Loucy (cell line): Measurements from ENCODE around the gene PRKAR2B.
A peak's percentile ranks its signal among the peaks of the same experiment; 100 is the strongest.

Source experiments
- H2AFZ ChIP-seq: fragments of 200-600 bp; sonication (generic); 2 replicates; pipeline ENCODE4 v1.6.0; 2016; ENCODE audit warnings: antibody characterized with exemption, mild to moderate bottlenecking, low read length, moderate library complexity
- H3F3A ChIP-seq: fragments of 200-600 bp; 2 replicates; pipeline ENCODE4 v1.6.0; 2016; ENCODE audit warnings: antibody characterized with exemption, low read depth, mild to moderate bottlenecking
- H3K27me3 ChIP-seq: fragments of 200-600 bp; sonication (generic); 2 replicates; pipeline ENCODE4 v1.6.1; 2014; ENCODE audit warnings: low read length, mild to moderate bottlenecking; ENCODE audit not compliant: insufficient read depth, poor library complexity, severe bottlenecking
- H3K36me3 ChIP-seq: fragments of 200-600 bp; sonication (generic); 2 replicates; pipeline ENCODE4 v1.6.1; 2016; ENCODE audit warnings: low read length; ENCODE audit not compliant: insufficient read depth
- H3K4me1 ChIP-seq: fragments of 200-600 bp; sonication (generic); 2 replicates; pipeline ENCODE4 v1.5.1; 2014; ENCODE audit warnings: low read length, mild to moderate bottlenecking; ENCODE audit not compliant: insufficient read depth, poor library complexity, severe bottlenecking
- H3K4me2 ChIP-seq: fragments of 200-600 bp; sonication (generic); 2 replicates; pipeline ENCODE4 v1.6.0; 2014; ENCODE audit warnings: antibody characterized with exemption, low read length, low read depth, mild to moderate bottlenecking; ENCODE audit not compliant: poor library complexity, severe bottlenecking
- H3K4me3 ChIP-seq: fragments of 200-600 bp; sonication (generic); 2 replicates; pipeline ENCODE4 v1.5.1; 2014; ENCODE audit warnings: low read length, mild to moderate bottlenecking, mixed read lengths; ENCODE audit not compliant: poor library complexity, severe bottlenecking
- H3K79me2 ChIP-seq: fragments of 200-600 bp; sonication (generic); 2 replicates; pipeline ENCODE4 v1.6.1; 2014; ENCODE audit warnings: low read length; ENCODE audit not compliant: insufficient read depth
- H3K9ac ChIP-seq: fragments of 200-600 bp; sonication (generic); 2 replicates; pipeline ENCODE4 v1.6.0; 2014; ENCODE audit warnings: mild to moderate bottlenecking, low read depth, low read length, moderate library complexity; ENCODE audit not compliant: poor library complexity, severe bottlenecking
- H3K9me2 ChIP-seq: fragments of 200-600 bp; sonication (generic); replicated peaks from 2 replicates; pipeline ENCODE4 v1.6.1; 2016; ENCODE audit warnings: low read depth, low read length, mixed read lengths
- H3K9me3 ChIP-seq: fragments of 200-600 bp; sonication (generic); 2 replicates; pipeline ENCODE4 v1.6.1; 2014; ENCODE audit warnings: mild to moderate bottlenecking, antibody characterized with exemption, low read length, low read depth; ENCODE audit not compliant: insufficient read depth
- H4K20me1 ChIP-seq: fragments of 200-600 bp; sonication (generic); 2 replicates; pipeline ENCODE4 v1.6.0; 2014; ENCODE audit warnings: antibody characterized with exemption, low read length, mild to moderate bottlenecking; ENCODE audit not compliant: insufficient read depth, poor library complexity, severe bottlenecking
- EZH2phosphoT487 ChIP-seq: fragments of 200-600 bp; IDR thresholded peaks from 2 replicates; pipeline ENCODE4 v1.6.1; 2018; ENCODE audit warnings: antibody characterized with exemption, mild to moderate bottlenecking, moderate library complexity, borderline replicate concordance
- TF ChIP-seq, protein P1 (sequence below): fragments of 200-600 bp; sonication (generic); conservative IDR thresholded peaks from 2 replicates; pipeline ENCODE4 v1.5.1; 2014; ENCODE audit warnings: mild to moderate bottlenecking, antibody characterized with exemption, low read length

PRKAR2B gene

GRCh38 chr7:107169120-107170050 is 124.9 kb downstream of the PRKAR2B start:
- H3K9ac ChIP-seq: peak overlapping the region; percentile 68
- H3K4me2 ChIP-seq: peak overlapping the region; percentile 96
- H3K9me2 ChIP-seq: no peaks in the 10 kb centered on the region
- no peaks in the 10 kb centered on the region for H3K36me3 ChIP-seq
- peaks cover 29% of the 10 kb centered on the region for H3K4me1 ChIP-seq
- no peak for TF ChIP-seq EZH2phosphoT487
- TF ChIP-seq, protein P1, sequence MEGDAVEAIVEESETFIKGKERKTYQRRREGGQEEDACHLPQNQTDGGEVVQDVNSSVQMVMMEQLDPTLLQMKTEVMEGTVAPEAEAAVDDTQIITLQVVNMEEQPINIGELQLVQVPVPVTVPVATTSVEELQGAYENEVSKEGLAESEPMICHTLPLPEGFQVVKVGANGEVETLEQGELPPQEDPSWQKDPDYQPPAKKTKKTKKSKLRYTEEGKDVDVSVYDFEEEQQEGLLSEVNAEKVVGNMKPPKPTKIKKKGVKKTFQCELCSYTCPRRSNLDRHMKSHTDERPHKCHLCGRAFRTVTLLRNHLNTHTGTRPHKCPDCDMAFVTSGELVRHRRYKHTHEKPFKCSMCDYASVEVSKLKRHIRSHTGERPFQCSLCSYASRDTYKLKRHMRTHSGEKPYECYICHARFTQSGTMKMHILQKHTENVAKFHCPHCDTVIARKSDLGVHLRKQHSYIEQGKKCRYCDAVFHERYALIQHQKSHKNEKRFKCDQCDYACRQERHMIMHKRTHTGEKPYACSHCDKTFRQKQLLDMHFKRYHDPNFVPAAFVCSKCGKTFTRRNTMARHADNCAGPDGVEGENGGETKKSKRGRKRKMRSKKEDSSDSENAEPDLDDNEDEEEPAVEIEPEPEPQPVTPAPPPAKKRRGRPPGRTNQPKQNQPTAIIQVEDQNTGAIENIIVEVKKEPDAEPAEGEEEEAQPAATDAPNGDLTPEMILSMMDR: 0 out of 2 replicates have a peak, but pooled peaks have one; percentile 14
- no peaks in the 10 kb centered on the region for H3K27me3 ChIP-seq
- H3K79me2 ChIP-seq: peaks cover 44% of the 10 kb centered on the region
- H3K4me3 ChIP-seq: peak overlapping the region; percentile 85
- H2AFZ ChIP-seq: peak overlapping the region; percentile 80
- no peaks in the 10 kb centered on the region for H3K9me3 ChIP-seq
- peaks cover 26% of the 10 kb centered on the region for H4K20me1 ChIP-seq
- H3F3A ChIP-seq: no peaks in the 10 kb centered on the region

- Histone ChIP-seq H3K79me2 (peaks cover 51% of the 10 kb centered on the region), H3K9me3 (no peaks in the 10 kb centered on the region), H3K27me3 (no peaks in the 10 kb centered on the region), H3K4me1 (peaks cover 31% of the 10 kb centered on the region), H3K4me3 (peak overlapping the region; percentile 85), H2AFZ (peak overlapping the region; percentile 80; the same call in 1 of the 2 replicates), H3F3A (no peaks in the 10 kb centered on the region), H3K36me3 (no peaks in the 10 kb centered on the region), H3K4me2 (peak overlapping the region; percentile 96), H4K20me1 (peaks cover 32% of the 10 kb centered on the region), H3K9me2 (no peaks in the 10 kb centered on the region), H3K9ac (peak overlapping the region; percentile 68)
- TF ChIP-seq, protein P1: no peak
- no peak for TF ChIP-seq EZH2phosphoT487
These were observed 125.8 kb downstream of the PRKAR2B start for GRCh38 chr7:107170051-107170915.

DNA sequence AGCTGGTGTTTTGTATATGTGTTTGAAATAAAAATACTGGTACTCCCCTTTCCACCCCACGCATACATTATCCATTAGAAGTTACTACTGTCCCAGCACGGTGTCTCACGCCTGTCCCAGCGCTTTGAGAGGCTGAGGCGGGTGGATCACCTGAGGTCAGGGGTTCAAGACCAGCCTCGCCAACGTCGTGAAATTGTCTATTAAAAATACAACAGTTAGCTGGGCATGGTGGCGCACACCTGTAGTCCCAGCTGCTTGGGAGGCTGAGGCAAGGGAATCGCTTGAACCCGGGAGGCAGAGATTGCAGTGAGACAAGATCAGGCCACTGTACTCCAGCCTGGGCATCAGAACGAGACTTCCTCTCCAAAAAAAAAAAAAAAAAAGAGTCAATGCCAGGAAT is 127.0 kb downstream of the PRKAR2B start:
- Histone ChIP-seq H3K9ac (no peak overlapping the region), H2AFZ (no peak overlapping the region), H4K20me1 (peaks cover 36% of the 10 kb centered on the region), H3K4me3 (no peak overlapping the region), H3K79me2 (peaks cover 55% of the 10 kb centered on the region), H3K27me3 (no peaks in the 10 kb centered on the region), H3K4me1 (peaks cover 31% of the 10 kb centered on the region), H3K9me3 (no peaks in the 10 kb centered on the region), H3K9me2 (no peaks in the 10 kb centered on the region), H3F3A (no peaks in the 10 kb centered on the region), H3K4me2 (no peak overlapping the region), H3K36me3 (no peaks in the 10 kb centered on the region)
- TF ChIP-seq EZH2phosphoT487: no peak
- TF ChIP-seq, protein P1: no peak
